Choroid plexus epithelial cell (primary cell): ENCODE data around the gene ARHGEF3.
A peak's percentile ranks its signal among the peaks of the same experiment; 100 is the strongest.

ENCODE experiments used
- DNase-seq: peaks from one replicate; pipeline ENCODE4 v3.0.0-alpha.2; 2010; ENCODE audit warnings: low read depth
- H3K4me3 ChIP-seq: 2 replicates; pipeline ENCODE4 v1.5.1; 2011; ENCODE audit warnings: low read depth, mild to moderate bottlenecking, control low read depth, low read length, moderate library complexity
- CTCF ChIP-seq: conservative IDR thresholded peaks from 2 replicates; pipeline ENCODE4 v1.5.1; 2011; ENCODE audit warnings: low read depth, mild to moderate bottlenecking, control low read depth, inconsistent platforms, low read length, moderate library complexity

Gene ARHGEF3

GRCh38 chr3:56795097-56795828, 6.5 kb downstream of the ARHGEF3 start:
- H3K4me3 ChIP-seq = no peak overlapping the region
- no peak for TF ChIP-seq CTCF
- peak; percentile 70 for DNase-seq

GRCh38 chr3:56792193-56792592, 9.6 kb downstream of the ARHGEF3 start:
- H3K4me3 ChIP-seq = no peak overlapping the region
- no peak for TF ChIP-seq CTCF
- no peak for DNase-seq

GRCh38 chr3:56790016-56790821, 11.5 kb downstream of the ARHGEF3 start:
- H3K4me3 ChIP-seq = no peak overlapping the region
- no peak for TF ChIP-seq CTCF
- no peak for DNase-seq

- no peak for TF ChIP-seq CTCF
- DNase-seq = no peak
- no peak overlapping the region for H3K4me3 ChIP-seq
Measured at GRCh38 chr3:56789076-56789475, 12.7 kb downstream of the ARHGEF3 start.

DNA sequence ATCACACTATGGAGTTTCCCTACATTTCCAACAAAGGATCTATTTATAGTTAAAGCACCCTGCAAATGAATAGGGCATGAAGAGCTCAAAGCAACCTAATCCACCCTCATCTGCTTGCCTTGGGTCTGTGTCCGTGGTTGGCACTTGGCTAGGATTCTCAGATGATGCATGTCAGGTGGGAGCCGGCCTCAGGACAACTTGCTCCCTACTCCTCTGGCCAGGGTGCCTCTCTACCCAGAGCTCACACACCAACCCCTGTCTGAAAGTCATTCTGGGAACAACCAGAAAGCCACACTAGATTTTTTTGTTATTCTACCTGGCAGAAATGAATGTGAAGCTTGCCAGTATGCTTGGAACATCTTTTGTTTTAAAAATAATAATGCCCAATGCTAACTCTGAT, 13.2 kb downstream of the ARHGEF3 start:
- H3K4me3 ChIP-seq = no peak overlapping the region
- DNase-seq = no peak
- TF ChIP-seq CTCF = no peak

DNA sequence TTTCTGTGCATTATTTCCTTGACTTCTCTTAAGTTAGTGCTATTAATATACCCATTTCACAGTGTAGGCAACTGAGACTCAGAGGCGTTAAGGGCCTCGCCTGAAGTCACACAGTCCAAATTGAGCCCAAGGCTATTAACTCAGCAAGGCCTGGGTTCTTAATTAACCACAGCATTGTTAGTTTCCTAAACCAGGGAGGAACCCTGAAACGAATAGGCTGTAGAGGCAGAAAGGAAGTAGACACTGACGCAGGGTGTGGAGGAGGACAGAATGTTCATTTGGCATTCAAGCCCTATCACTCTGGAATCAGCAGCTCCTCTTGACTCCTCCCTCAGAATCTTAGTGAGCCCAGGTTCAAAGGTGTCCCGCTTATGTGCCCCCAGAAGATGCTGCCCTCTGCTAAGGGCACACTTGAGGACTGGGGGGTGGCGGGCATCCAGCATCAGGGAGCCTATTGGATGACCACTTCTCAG, 13.9 kb downstream of the ARHGEF3 start:
- no peak for TF ChIP-seq CTCF
- no peak overlapping the region for H3K4me3 ChIP-seq
- no peak for DNase-seq
